Activated CD8-positive, alpha-beta memory T cell treated with anti-CD3 and anti-CD28 coated beads, Interleukin-2, amount 10 ng/mL, durations not matched to agents 7 days and 5 days (primary cell): ENCODE data around the gene TRRAP. TPM values are rescaled to one million over a fixed set of nuclear protein-coding genes. Genes with fewer than 3 reads are reported as not detected.
"Not testable (repeated sequence)": the region's sequence is repeated elsewhere in the genome, so short reads cannot be mapped to it uniquely, and the experiment has no call there.

Experiments used
- ATAC-seq: fragments of 150-1000 bp; cut with Tn5 transposase; one replicate; pipeline ENCODE4 v1.10.0; 2021; ENCODE audit warnings: moderate library complexity
- CTCF ChIA-PET: fragments of 350-600 bp; sonication (Branson Sonifier 250); formaldehyde crosslinking; loops from one replicate; lab custom pipeline; 2021; ENCODE audit warnings: antibody characterized with exemption; lab: Charles Lee
- DNase-seq: peaks from one replicate; pipeline ENCODE4 v3.0.0-alpha.2; 2020
- H3K27ac Mint-ChIP-seq: one replicate; pipeline ENCODE4 v1.8.0; 2021; ENCODE audit warnings: mild to moderate bottlenecking, mixed read lengths
- H3K27me3 Mint-ChIP-seq: one replicate; pipeline ENCODE4 v1.8.0; 2021; ENCODE audit warnings: mixed read lengths
- H3K36me3 Mint-ChIP-seq: one replicate; pipeline ENCODE4 v1.8.0; 2021; ENCODE audit warnings: mild to moderate bottlenecking, mixed read lengths
- H3K4me1 Mint-ChIP-seq: one replicate; pipeline ENCODE4 v1.8.0; 2021; ENCODE audit warnings: mixed read lengths
- H3K4me3 Mint-ChIP-seq: one replicate; pipeline ENCODE4 v1.8.0; 2021; ENCODE audit warnings: mild to moderate bottlenecking, moderate library complexity, mixed read lengths
- H3K9me3 Mint-ChIP-seq: one replicate; pipeline ENCODE4 v1.8.0; 2022; ENCODE audit warnings: low read depth, mixed read lengths
- microRNA-seq: library from miRNA; unstranded; fragments of <30 nt; microRNA quantifications from one replicate; pipeline ENCODE4 v1.2.0, GENCODE V29; 2022
- total RNA-seq, 2 experiments: library from RNA; stranded (reverse); gene quantifications; one replicate each; pipeline ENCODE4 v1.2.3, GENCODE V29; 2021

The TRRAP gene
- total RNA-seq, 2 experiments from 2014 or later = 56.2 to 56.8 TPM

GRCh38 chr7:99042957-99043356 lies 164.6 kb downstream of the TRRAP start:
- Mint-ChIP-seq H3K27me3 (no peaks in the 10 kb centered on the region), H3K27ac (no peak overlapping the region), H3K4me3 (no peak overlapping the region), H3K4me1 (no peaks in the 10 kb centered on the region), H3K36me3 (peaks cover 32% of the 10 kb centered on the region), H3K9me3 (no peaks in the 10 kb centered on the region)
- ATAC-seq (no peak), DNase-seq (no peak)
- CTCF ChIA-PET = no interaction called here

GRCh38 chr7:99044858-99045257 lies 166.5 kb downstream of the TRRAP start:
- H3K9me3 Mint-ChIP-seq, H3K4me1 Mint-ChIP-seq, CTCF ChIA-PET, H3K27ac Mint-ChIP-seq, DNase-seq, H3K4me3 Mint-ChIP-seq, ATAC-seq, H3K27me3 Mint-ChIP-seq: not testable (repeated sequence)
- peaks cover 34% of the 10 kb centered on the region for H3K36me3 Mint-ChIP-seq

- H3K36me3 Mint-ChIP-seq = peaks cover 29% of the 10 kb centered on the region
- not testable (repeated sequence) for H3K4me1 Mint-ChIP-seq, DNase-seq, H3K27me3 Mint-ChIP-seq, H3K27ac Mint-ChIP-seq, ATAC-seq, H3K9me3 Mint-ChIP-seq, H3K4me3 Mint-ChIP-seq
- CTCF ChIA-PET = interaction anchor here (0.7 to 2.1 kb wide), 2 partner anchors 11 to 60 kb away, joined by 3 to 6 read pairs; no protein-coding TSS in a partner anchor
These were observed 167.9 kb downstream of the TRRAP start for GRCh38 chr7:99046262-99046661.

- H3K27ac Mint-ChIP-seq = no peak overlapping the region
- no peak overlapping the region for H3K4me3 Mint-ChIP-seq
- CTCF ChIA-PET = interaction anchor here (0.7 to 2.1 kb wide), 2 partner anchors 11 to 60 kb away, joined by 3 to 6 read pairs; no protein-coding TSS in a partner anchor
- H3K36me3 Mint-ChIP-seq = peaks cover 30% of the 10 kb centered on the region
- no peak for DNase-seq
- H3K27me3 Mint-ChIP-seq = no peaks in the 10 kb centered on the region
- ATAC-seq = no peak
- no peaks in the 10 kb centered on the region for H3K4me1 Mint-ChIP-seq
- H3K9me3 Mint-ChIP-seq = no peaks in the 10 kb centered on the region
These were observed 168.4 kb downstream of the TRRAP start for GRCh38 chr7:99046722-99047121.

- DNase-seq = no peak
- no peak overlapping the region for H3K4me3 Mint-ChIP-seq
- no peak overlapping the region for H3K27ac Mint-ChIP-seq
- H3K9me3 Mint-ChIP-seq = no peaks in the 10 kb centered on the region
- no peaks in the 10 kb centered on the region for H3K4me1 Mint-ChIP-seq
- peaks cover 35% of the 10 kb centered on the region for H3K36me3 Mint-ChIP-seq
- no peaks in the 10 kb centered on the region for H3K27me3 Mint-ChIP-seq
- CTCF ChIA-PET = interaction anchor here (2.1 kb wide), 1 partner anchor 10 kb away, joined by 6 read pairs; no protein-coding TSS in a partner anchor
- no peak for ATAC-seq
These were observed 169.3 kb downstream of the TRRAP start for GRCh38 chr7:99047526-99048077.

- H3K4me1 Mint-ChIP-seq = no peaks in the 10 kb centered on the region
- DNase-seq = no peak
- CTCF ChIA-PET = interaction anchor here (0.8 to 1.6 kb wide), 2 partner anchors 10 to 259 kb away, joined by 3 to 4 read pairs; no protein-coding TSS in a partner anchor
- no peaks in the 10 kb centered on the region for H3K27me3 Mint-ChIP-seq
- no peak overlapping the region for H3K27ac Mint-ChIP-seq
- H3K36me3 Mint-ChIP-seq = peaks cover 34% of the 10 kb centered on the region
- no peaks in the 10 kb centered on the region for H3K9me3 Mint-ChIP-seq
- H3K4me3 Mint-ChIP-seq = no peak overlapping the region
- ATAC-seq = no peak
These were observed 172.6 kb downstream of the TRRAP start for GRCh38 chr7:99050971-99051370.

GRCh38 chr7:99054781-99055180 lies 176.4 kb downstream of the TRRAP start:
- no peaks in the 10 kb centered on the region for H3K9me3 Mint-ChIP-seq
- CTCF ChIA-PET = no interaction called here
- H3K36me3 Mint-ChIP-seq = peaks cover 28% of the 10 kb centered on the region
- H3K27ac Mint-ChIP-seq = no peak overlapping the region
- DNase-seq (no peak), ATAC-seq (no peak)
- H3K4me1 Mint-ChIP-seq = no peaks in the 10 kb centered on the region
- no peaks in the 10 kb centered on the region for H3K27me3 Mint-ChIP-seq
- H3K4me3 Mint-ChIP-seq = no peak overlapping the region

GRCh38 chr7:99061001-99061776 lies 182.9 kb downstream of the TRRAP start:
- no peaks in the 10 kb centered on the region for H3K9me3 Mint-ChIP-seq
- no peaks in the 10 kb centered on the region for H3K27me3 Mint-ChIP-seq
- H3K4me3 Mint-ChIP-seq = no peak overlapping the region
- H3K36me3 Mint-ChIP-seq = peaks cover 3% of the 10 kb centered on the region
- H3K4me1 Mint-ChIP-seq = peaks cover 3% of the 10 kb centered on the region
- DNase-seq (no peak), ATAC-seq (no peak)
- H3K27ac Mint-ChIP-seq = peak overlapping the region; percentile 67
- CTCF ChIA-PET = interaction anchor here (0.8 kb wide), 1 partner anchor 23 kb away, joined by 3 read pairs; no protein-coding TSS in a partner anchor

Small RNA genes within 50 kb of the gene (microRNA-seq; reads per million reads assigned to microRNA genes)
- 12.3 reads per million, percentile 34 among the genes with 10 or more reads in this experiment for gene MIR3609

Other genes with a start within 250 kb of the TRRAP start
- not detected for gene TMEM130, start 8.5 kb upstream of the TRRAP start, total RNA-seq